Stimulated activated CD4-positive, alpha-beta T cell treated with anti-CD3 and anti-CD28 coated beads, Interleukin-1b, Interleukin-23, amount 100 ng/mL, for 1 hour (primary cell): ENCODE data around the gene SMAGP.
"Not testable (repeated sequence)": the region's sequence is repeated elsewhere in the genome, so short reads cannot be mapped to it uniquely, and the experiment has no call there.

Experiments
- DNase-seq, 2 donors: peaks; one replicate each; pipeline ENCODE4 v3.0.0-alpha.2; 2020; ENCODE audit warnings: low read depth in 2 of 2

Gene SMAGP

DNA sequence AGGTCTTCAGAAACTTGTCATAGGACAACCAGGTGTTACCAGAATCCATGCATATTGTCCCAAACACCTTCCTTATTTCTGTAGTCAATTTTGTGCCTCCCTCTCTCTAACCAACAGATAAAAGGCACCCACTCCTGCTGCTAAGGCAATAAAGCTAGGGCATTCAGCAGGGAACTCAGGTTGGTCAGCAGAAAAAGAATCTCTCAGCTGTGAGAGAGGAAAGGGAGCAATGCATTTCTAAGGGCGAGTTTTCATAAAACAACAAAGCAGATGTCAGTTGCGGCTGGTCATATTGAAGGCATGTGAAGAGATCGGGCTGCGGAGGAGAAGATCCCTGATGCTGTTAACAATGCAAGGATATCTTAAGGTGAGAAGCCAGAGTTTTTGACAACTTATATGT, 45.0 kb downstream of the SMAGP start:
- DNase-seq = no peak

GRCh38 chr12:51224625-51225024, 45.6 kb downstream of the SMAGP start:
- DNase-seq = no peak

DNA sequence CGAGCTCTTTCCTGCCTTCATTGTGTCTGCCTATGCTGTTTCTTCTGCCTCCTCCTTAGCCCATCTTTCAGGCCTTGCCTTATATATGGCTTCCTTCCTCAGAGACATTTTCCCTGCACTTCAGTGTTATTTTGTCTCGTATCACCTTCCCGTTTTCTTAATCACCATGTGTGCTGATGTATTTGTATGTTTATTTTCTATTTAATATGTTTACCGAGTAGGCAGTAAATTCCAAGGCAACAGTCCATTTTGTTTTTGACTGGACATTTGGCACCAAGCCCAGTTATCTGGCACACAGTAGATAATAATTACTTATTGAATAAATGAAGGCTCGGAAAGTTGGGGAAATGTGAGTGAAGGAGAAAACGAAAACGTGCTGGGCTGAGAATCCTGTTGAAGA, 47.8 kb downstream of the SMAGP start:
- no peak for DNase-seq

- not testable (repeated sequence) for DNase-seq
These were observed 50.4 kb downstream of the SMAGP start for GRCh38 chr12:51219857-51220256.

DNA sequence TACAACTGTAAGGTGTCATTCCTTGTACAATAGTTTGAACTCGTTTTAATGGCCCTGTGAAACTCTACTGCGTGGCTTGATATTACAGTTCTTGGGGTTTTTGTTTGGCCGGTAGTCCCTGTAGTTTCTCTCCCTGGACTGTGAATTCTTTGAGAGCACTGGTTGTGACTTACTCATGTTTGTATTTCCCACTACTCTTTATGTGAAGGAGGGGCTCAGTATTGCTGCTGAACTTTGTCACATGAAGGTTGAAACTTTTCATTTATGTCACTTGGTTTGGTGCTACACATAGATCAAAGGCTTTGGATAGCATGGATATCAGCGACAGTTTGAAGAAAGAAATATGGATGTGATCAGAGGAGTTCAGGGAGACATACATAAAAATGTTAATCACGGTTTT, 50.9 kb downstream of the SMAGP start:
- no peak for DNase-seq

GRCh38 chr12:51218607-51219161, 51.5 kb downstream of the SMAGP start:
- no peak for DNase-seq

- DNase-seq = peak; percentile 37 to 39
These were observed 52.1 kb downstream of the SMAGP start, which contains the start of gene POU6F1 for GRCh38 chr12:51217968-51218606. TSS of gene POU6F1 (minus strand) at chr12:51218062. CDS start at chr12:51206836, 11,226 bp downstream.

DNA sequence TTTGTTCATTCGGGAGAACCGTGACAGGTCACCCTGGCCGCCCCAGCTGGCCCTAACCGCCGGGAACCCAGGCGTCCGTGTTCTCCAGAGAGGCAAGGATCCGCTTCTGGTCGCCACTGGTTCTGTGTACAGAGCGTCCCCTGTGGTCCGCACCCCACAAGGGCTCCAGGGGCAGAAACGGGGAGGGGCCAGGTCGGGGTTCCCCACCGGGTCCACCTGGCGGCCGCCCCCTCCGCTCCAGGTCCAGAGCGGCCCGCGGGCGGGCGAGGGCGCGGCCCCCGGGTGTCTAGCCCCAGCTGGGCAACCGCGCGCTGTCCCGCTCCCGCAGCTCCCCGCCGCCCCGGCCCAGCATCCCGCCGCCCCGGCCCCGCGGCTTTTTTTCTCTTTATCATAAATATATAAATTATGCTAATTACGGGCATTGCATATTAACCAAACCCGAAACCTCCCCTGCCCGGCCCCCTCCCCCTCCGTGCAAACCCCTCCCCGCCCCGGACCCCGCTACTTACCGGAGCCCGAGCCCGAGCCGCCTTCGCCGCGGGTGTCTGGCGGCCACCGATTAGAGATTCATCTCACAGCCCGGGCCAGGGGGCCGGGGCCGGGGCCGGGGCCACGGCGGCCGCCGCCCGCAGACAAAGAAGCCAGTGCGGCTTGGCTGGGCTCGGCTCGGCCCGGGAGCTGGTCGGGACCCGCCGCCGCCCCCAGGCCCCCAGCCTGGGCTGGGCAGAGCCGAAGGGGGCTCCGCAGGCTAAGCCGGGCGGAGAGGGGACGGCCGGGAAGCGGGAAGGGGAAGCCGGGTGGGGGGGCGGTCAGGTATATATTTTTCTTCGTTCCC, 52.9 kb downstream of the SMAGP start:
- DNase-seq = no peak

DNA sequence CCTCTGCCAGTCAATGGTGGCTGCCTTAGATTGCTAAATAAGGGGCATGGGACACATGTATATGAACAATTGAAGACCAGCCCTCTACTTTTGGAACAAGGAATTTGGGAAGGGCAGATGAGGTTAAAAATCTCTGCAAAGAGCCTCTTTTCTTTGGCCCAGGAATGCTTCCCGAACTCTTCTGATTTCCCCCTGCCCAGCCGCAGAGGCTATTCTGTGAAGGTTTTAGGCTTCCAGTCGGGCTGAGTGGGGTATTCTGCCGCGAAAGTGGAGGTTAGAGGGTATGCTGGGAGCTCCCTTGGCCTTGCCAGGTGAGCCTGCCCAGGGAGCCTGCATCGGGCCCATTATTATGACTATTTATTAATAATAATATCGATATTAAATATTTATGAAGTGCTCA, 53.6 kb downstream of the SMAGP start:
- no peak for DNase-seq

DNA sequence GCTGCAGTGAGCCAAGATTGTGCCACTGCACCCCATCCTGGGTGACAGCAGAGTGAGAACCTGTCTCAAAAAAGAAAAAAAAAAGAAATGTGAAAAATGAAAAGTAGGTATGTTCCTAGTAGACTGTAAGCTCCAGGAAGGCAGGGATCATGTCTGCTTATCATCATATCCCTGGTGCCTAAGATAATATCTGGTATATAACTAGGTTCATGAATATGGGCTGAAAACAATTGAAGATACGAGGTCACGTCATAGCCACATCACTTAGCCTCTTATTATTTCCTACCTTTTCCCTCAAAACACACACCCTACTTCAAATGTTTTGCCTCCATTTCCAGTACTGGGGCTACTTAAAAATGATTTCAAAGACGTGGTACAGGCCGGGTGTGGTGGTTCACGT, 55.3 kb downstream of the SMAGP start:
- DNase-seq = no peak

DNA sequence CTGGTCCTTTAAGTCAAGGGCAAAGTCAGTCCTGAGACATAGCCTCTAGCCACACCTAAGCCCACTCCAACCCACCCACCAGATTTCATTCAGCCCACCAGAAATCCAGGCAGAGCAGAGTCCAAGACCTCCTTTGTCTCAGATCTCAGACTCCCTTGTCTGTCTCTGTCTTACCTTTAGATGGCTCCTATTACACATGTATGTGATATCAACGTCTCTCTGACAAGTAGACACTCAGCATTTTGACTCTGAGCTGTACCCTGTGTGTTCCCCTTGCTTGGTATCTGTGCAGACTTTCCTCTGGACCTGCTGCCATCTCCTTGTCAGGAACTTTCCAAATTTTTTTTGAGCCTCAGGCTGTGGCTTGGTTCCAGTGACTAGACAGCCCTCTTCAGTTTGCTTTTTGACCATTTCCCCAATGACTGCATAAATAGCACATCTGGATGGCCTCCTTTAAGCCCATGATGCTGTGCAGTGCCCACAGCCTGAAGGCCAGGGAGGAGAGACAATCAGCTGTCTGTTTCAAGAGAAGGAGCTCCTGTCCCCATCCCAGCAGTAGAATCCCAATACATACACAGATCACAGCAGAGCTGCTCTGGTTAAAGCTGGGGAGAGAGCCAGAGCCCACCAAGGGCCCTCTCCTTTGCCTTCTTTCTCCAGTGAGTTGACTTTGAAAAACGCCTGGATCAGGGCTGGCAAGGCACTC, 59.4 kb downstream of the SMAGP start:
- DNase-seq = no peak

GRCh38 chr12:51209259-51209658, 61.0 kb downstream of the SMAGP start:
- no peak for DNase-seq

GRCh38 chr12:51208016-51208660, 62.1 kb downstream of the SMAGP start:
- no peak for DNase-seq

- DNase-seq = no peak
These were observed 64.9 kb downstream of the SMAGP start for GRCh38 chr12:51205350-51205749.

DNA sequence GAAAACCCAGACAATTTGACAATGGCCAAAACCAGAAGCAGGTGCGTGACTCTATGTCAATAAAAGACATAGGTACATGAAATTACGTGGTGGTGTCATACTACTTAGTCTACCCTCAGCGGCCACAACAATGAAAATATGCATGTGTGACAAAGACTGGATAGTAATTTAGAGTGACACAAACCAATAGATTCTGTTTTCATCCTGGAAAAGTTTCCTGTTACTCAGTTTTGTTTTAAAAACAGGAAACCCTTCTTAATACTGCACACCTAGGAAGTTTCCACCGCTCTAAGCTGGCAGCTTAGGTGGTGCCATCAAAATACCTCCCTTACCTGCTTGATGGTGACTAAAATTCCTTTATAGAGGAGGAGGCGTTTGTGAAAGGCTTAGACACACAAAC, 67.5 kb downstream of the SMAGP start:
- DNase-seq = no peak

DNA sequence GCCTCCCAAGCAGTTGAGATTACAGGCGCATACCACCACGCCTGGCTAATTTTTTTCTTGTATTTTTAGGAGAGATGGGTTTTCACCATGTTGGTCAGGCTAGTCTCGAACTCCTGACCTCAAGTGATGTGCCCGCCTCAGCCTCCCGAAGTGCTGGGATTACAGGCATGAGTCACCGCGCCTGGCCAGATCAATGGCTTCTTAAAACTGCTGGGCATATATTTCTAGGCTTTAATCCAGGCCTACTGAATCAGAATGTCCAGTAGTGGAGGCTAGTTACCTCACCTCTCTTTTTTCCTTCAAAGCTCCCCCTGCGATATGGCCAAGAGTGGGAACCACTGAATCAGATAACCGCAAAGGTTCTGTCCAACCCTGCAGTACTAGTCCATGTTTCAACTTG, 69.4 kb downstream of the SMAGP start:
- DNase-seq = no peak

DNA sequence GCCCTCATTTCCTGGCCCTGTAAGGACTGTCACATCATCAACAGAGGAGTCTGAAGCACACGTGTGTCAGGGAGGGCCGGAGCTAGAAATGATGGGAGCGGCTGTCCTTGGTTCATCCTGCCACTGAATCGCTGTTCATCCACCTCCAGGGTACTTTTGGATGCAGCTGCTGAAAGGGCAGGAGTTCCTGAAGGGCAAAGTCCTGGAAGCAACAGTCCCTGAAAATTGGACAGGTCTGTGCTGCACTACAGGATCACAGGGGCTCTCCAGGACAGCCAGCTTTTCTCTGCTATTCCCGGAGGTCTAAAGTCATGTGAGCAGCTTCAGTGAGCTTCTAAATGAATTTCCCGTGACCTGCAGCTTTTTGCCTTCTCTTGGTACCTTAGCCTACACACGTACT, 70.1 kb downstream of the SMAGP start:
- DNase-seq = no peak

DNA sequence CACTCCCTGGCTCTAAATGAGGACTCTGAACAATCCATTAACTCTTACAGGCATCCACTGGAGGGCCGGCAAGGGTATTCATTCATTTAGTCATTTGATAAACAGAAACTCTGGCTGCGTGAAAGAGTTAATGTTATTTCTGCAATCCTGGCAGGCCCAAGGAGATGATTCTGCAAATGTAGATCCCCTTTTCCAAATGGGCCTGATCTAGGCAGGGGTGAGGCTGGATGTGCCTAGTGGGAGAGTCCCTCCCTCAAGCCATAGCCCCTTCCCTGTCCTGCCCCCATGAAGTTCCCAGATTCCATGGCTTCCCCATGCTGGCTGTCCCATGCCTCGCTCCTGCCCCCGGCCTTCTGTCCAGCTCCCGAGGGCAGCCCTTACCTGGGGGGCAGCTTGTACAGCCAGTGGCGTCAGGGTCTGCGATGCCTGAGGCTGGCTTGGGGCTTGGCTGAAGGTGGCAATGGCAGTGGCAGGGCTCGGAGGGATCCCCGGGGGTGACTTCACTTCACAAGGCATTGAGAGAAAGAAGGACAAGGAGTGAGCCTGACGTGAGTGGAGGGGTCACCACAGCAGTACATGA, 70.8 kb downstream of the SMAGP start:
- no peak for DNase-seq

GRCh38 chr12:51198568-51199365, 71.4 kb downstream of the SMAGP start:
- DNase-seq = no peak

- DNase-seq = no peak
These were observed 72.3 kb downstream of the SMAGP start for GRCh38 chr12:51197736-51198567.
